ENCODE data around the gene KCNH4. TPM values are rescaled to one million over a fixed set of nuclear protein-coding genes. Genes with fewer than 3 reads are reported as not detected.
A peak's percentile ranks its signal among the peaks of the same experiment; 100 is the strongest.

Gene KCNH4
- total RNA-seq (2021; ENCODE audit: unreplicated experiment) (not detected), Bru-seq, nascent RNA (not detected), BruChase-seq, experiment 1, labeled RNA remaining after a 6-hour chase (percentile 7 among the genes with signal in this experiment), BruChase-seq, experiment 2, labeled RNA remaining after a 2-hour chase (percentile 4 among the genes with signal in this experiment)
- polyA plus RNA-seq (2012), result not detected in 2 replicates
- long read RNA-seq, result 0 reads

DNA sequence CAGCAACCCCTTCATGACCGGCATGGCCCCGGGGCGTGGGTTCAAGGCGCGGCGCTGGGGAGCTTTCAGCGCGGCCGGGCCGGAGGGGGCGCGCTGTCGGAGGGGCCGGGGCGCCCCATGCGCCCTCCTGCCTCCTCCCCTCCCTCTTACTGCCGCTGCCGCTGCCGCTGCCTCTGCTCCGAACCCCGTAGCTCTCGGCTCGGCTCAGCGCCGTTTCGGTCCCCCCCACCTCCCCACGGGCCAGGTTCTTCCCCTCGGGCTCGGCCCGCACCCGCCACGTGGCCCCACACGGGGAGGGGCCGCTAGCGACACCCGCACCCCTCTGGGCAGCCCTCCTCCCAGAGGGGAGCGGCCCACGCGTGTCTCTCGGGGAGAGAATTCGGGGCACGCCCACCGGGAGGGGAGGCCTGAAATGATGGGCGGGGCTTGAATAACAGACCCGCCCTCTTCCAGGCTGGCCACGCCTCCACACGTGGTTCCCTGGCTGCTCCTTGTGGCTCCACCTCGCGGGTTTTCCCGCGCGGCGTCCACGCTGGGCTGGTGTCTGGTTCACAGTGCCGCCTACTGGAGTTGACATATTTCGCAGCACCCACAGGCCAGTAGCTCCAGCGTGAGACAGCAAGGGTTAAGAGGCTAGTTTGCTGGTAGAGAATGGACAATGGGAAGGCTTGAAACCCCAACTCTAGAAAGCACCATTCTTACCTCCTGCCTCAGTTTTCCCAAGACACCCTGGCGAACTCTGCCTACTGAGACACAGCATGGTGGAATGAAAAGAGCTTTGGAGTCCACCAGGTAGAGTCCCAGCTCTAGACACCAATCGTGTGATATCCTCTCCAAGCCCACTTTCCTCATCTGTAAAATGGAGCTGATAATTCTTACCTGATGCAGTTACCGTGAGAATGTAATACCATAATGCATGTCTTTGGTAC is at the start of gene KCNH4:
KCNH4 (minus strand) TSS at position 221 of the 929 bp plus-strand sequence; CDS start at position 24, 197 bp downstream.
- intact Hi-C loops (cut with micrococcal nuclease), result no loop called here
- ATAC-seq, result peak; percentile 60
- H4K20me1 ChIP-seq (ENCODE audit: insufficient read depth), result no peaks in the 10 kb centered on the region
- BruUV-seq (replicated peaks), result no TSS peak
- no peaks in the 10 kb centered on the region for H3K27me3 ChIP-seq (ENCODE audit: insufficient read depth, low read length)
- H3K4me2 ChIP-seq (ENCODE audit: low read length), result no peak within 1 kb of the TSS
- ChIA-PET RAD21 (ENCODE audit: low non-redundant PET in 1 of 2, low total read pairs in 2 of 2, uncharacterized antibody in 2 of 2, unreplicated experiment in 2 of 2) (no interaction called here), CTCF (interaction anchor here (0.5 to 1.2 kb wide), 3 partner anchors 21 to 236 kb away, joined by 3 read pairs; no protein-coding TSS in a partner anchor), POLR2A (no interaction called here)
- no peaks in the 10 kb centered on the region for H3K79me2 ChIP-seq (ENCODE audit: insufficient read depth, low read length)
- no peak within 1 kb of the TSS for H2AFZ ChIP-seq (ENCODE audit: low read depth, low read length, poor library complexity, severe bottlenecking)
- no peak within 1 kb of the TSS for H3K9ac ChIP-seq (ENCODE audit: low read length)
- peak; percentile 34 for DNase-seq (ENCODE audit: low read depth, low spot score)
- no peak within 1 kb of the TSS for H3K27ac ChIP-seq (ENCODE audit: low read depth, low read length)
- H3K9me3 ChIP-seq (ENCODE audit: control insufficient read depth in 1 of 2, insufficient read depth in 1 of 2, low read depth in 1 of 2, low read length in 2 of 2), result no peaks in the 10 kb centered on the region
- no peaks in the 10 kb centered on the region for H3K9me2 ChIP-seq (ENCODE audit: insufficient read depth)
- no peak within 1 kb of the TSS for H3K4me3 ChIP-seq (replicated peaks in 1 of 2; ENCODE audit: low read depth in 1 of 2, low read length in 2 of 2)
- no peaks in the 10 kb centered on the region for H3K36me3 ChIP-seq (ENCODE audit: control insufficient read depth in 1 of 2, insufficient read depth in 2 of 2, low read length in 2 of 2)
- no peak for TF ChIP-seq YY1 (IDR thresholded peaks at IDR 0.05; ENCODE audit: extremely low read depth, insufficient replicate concordance, low read depth, low read length)
- TF ChIP-seq, protein P1, sequence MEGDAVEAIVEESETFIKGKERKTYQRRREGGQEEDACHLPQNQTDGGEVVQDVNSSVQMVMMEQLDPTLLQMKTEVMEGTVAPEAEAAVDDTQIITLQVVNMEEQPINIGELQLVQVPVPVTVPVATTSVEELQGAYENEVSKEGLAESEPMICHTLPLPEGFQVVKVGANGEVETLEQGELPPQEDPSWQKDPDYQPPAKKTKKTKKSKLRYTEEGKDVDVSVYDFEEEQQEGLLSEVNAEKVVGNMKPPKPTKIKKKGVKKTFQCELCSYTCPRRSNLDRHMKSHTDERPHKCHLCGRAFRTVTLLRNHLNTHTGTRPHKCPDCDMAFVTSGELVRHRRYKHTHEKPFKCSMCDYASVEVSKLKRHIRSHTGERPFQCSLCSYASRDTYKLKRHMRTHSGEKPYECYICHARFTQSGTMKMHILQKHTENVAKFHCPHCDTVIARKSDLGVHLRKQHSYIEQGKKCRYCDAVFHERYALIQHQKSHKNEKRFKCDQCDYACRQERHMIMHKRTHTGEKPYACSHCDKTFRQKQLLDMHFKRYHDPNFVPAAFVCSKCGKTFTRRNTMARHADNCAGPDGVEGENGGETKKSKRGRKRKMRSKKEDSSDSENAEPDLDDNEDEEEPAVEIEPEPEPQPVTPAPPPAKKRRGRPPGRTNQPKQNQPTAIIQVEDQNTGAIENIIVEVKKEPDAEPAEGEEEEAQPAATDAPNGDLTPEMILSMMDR (IDR thresholded peaks at IDR 0.05 in 2 of 3, conservative IDR thresholded peaks at IDR 0.05 in 1 of 3; ENCODE audit: borderline replicate concordance in 1 of 3, insufficient read depth in 1 of 3, low read depth in 2 of 3, low read length in 2 of 3), result peak; percentile 49 to 53 (median 51); a peak in 5 of 6 replicates
- TF ChIP-seq RAD21 (IDR thresholded peaks at IDR 0.05; ENCODE audit: low read depth), result peak; percentile 41; the same call in 1 of the 2 replicates
- TF ChIP-seq, protein P2, sequence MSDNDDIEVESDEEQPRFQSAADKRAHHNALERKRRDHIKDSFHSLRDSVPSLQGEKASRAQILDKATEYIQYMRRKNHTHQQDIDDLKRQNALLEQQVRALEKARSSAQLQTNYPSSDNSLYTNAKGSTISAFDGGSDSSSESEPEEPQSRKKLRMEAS (IDR thresholded peaks at IDR 0.05), result peak; percentile 79
- H3K4me1 ChIP-seq (ENCODE audit: control insufficient read depth in 1 of 2, insufficient read depth in 2 of 2, low read length in 2 of 2), result peaks cover 14 to 27% of the 10 kb centered on the region in 2 experiments

Measured in HCT116 (cell line).